K562 (cell line): ENCODE measurements around the gene PARD6A. TPM values are rescaled to one million over a fixed set of nuclear protein-coding genes. Genes with fewer than 3 reads are reported as not detected.
A peak's percentile ranks its signal among the peaks of the same experiment; 100 is the strongest.

Experiments
- ATAC-seq: fragments of 200-7000 bp; cut with Tn5 transposase; 3 replicates; pipeline ENCODE4 v1.9.1; 2020; ENCODE audit warnings: moderate library complexity
- BruUV-seq: library from RNA; stranded (reverse); fragments of 400-500 nt; replicated peaks from 2 replicates; lab custom pipeline; 2021; lab: Mats Ljungman, UMichigan
- CTCF ChIA-PET: fragments of 300-600 bp; formaldehyde crosslinking; extraction: SDS; loops from one replicate; lab custom pipeline; 2021; ENCODE audit warnings: low intra/inter-chr PET ratio; lab: Yijun Ruan, JAX
- POLR2A ChIA-PET: fragments of 300-600, 350-650 bp; sonication (Branson Sonifier 250); formaldehyde crosslinking; extraction: SDS; loops from one replicate; lab custom pipeline; 2021; ENCODE audit warnings: antibody characterized with exemption, inconsistent platforms; lab: Yijun Ruan, JAX
- DNase-seq, 4 experiments: peaks; one replicate each; pipeline versions ENCODE4 v3.0.0 to v3.0.0-alpha.2; 2011 to 2018; ENCODE audit warnings: low spot score in 3 of 4, mixed read lengths in 3 of 4; ENCODE audit errors: extremely low read depth in 1 of 4
- FAIRE-seq: peaks from 2 replicates; lab custom pipeline; 2011; peaks lifted over from hg19 to GRCh38; lab: Jason Lieb, UNC
- H2AFZ ChIP-seq: 2 replicates; pipeline ENCODE4 v1.6.0; 2011; ENCODE audit warnings: low read depth, low read length, control low read depth, inconsistent platforms
- H3K27ac ChIP-seq: fragments of 200-600 bp; 3 replicates; pipeline ENCODE4 v1.8.0; 2011; ENCODE audit warnings: low read depth, mild to moderate bottlenecking, control low read depth, inconsistent platforms, low read length, moderate library complexity, mixed read lengths; ENCODE audit errors: extremely low read depth
- H3K27me3 ChIP-seq, 2 experiments: fragments of 300-600 bp in 1 of 2; 2 replicates in 1 of 2; 3 replicates in 1 of 2; pipeline versions ENCODE4 v1.6.0 to v1.8.0; 2011; ENCODE audit warnings: inconsistent platforms in 2 of 2, low read length in 2 of 2, mild to moderate bottlenecking in 1 of 2, mixed read lengths in 1 of 2, moderate library complexity in 1 of 2; ENCODE audit not compliant: control insufficient read depth in 2 of 2, insufficient read depth in 2 of 2
- H3K36me3 ChIP-seq: fragments of 300-600 bp; 3 replicates; pipeline ENCODE4 v1.8.0; 2011; ENCODE audit warnings: mild to moderate bottlenecking, low read length, inconsistent platforms; ENCODE audit not compliant: control insufficient read depth, insufficient read depth
- H3K4me1 ChIP-seq, 2 experiments: fragments of 200-600 bp in 1 of 2; replicated peaks in 1 of 2; 2 replicates in 1 of 2; 3 replicates in 1 of 2; pipeline versions ENCODE4 v1.5.1 to v1.8.0; 2011; ENCODE audit warnings: inconsistent platforms in 2 of 2, low read length in 2 of 2, mild to moderate bottlenecking in 1 of 2, mixed read lengths in 1 of 2, moderate library complexity in 1 of 2; ENCODE audit not compliant: control insufficient read depth in 2 of 2, insufficient read depth in 2 of 2
- H3K4me2 ChIP-seq: 2 replicates; pipeline ENCODE4 v1.6.1; 2011; ENCODE audit warnings: low read length, control low read depth, inconsistent platforms, mixed read lengths; ENCODE audit not compliant: insufficient read depth
- H3K4me3 ChIP-seq: fragments of 200-600 bp; sonication (generic), shearing (Covaris generic); 2 replicates; pipeline ENCODE4 v1.5.1; 2016; ENCODE audit warnings: control low read depth, inconsistent platforms
- H3K79me2 ChIP-seq: fragments of 200-600 bp; 3 replicates; pipeline ENCODE4 v1.8.0; 2011; ENCODE audit warnings: low read length, inconsistent platforms; ENCODE audit not compliant: control insufficient read depth, insufficient read depth
- H3K9ac ChIP-seq, 2 experiments: 2 replicates each; pipeline versions ENCODE4 v1.6.0 to v1.6.1; 2011; ENCODE audit warnings: low read depth in 2 of 2, low read length in 2 of 2, control low read depth in 1 of 2, inconsistent platforms in 1 of 2, mild to moderate bottlenecking in 1 of 2, mixed read lengths in 1 of 2; ENCODE audit not compliant: insufficient read depth in 1 of 2
- H3K9me1 ChIP-seq: one replicate; pipeline ENCODE4 v1.6.0; 2011; ENCODE audit warnings: inconsistent platforms, mild to moderate bottlenecking, low read length, moderate library complexity; ENCODE audit not compliant: control insufficient read depth, insufficient read depth
- H3K9me3 ChIP-seq: replicated peaks from 2 replicates; pipeline ENCODE4 v1.5.1; 2011; ENCODE audit warnings: low read depth, low read length, inconsistent platforms; ENCODE audit not compliant: control insufficient read depth, insufficient read depth
- H4K20me1 ChIP-seq: replicated peaks from 2 replicates; pipeline ENCODE4 v1.6.1; 2011; ENCODE audit warnings: low read length, inconsistent platforms, mixed read lengths; ENCODE audit not compliant: control insufficient read depth, insufficient read depth
- CREM ChIP-seq: IDR thresholded peaks from 2 replicates; pipeline ENCODE4 v1.6.1; 2014; ENCODE audit warnings: antibody characterized with exemption, low read depth
- NFIC ChIP-seq: fragments of 450-650 bp; IDR thresholded peaks from 2 replicates; pipeline ENCODE4 v1.6.1; 2017; ENCODE audit warnings: mild to moderate bottlenecking, inconsistent platforms
- SPI1 ChIP-seq: IDR thresholded peaks from 2 replicates; pipeline ENCODE4 v1.6.1; 2011; ENCODE audit warnings: low read depth, low read length, control low read depth, borderline replicate concordance
- ZBED1 ChIP-seq: IDR thresholded peaks from 2 replicates; pipeline ENCODE4 v1.6.1; 2014
- ZNF354B ChIP-seq: fragments of 250-450 bp; sonication (Bioruptor Pico); IDR thresholded peaks from 2 replicates; pipeline ENCODE4 v1.4.0; 2020
- WGBS: fragments of 100-300 bp; shearing (Covaris generic); methylation state at CpG from one replicate; pipeline ENCODE4 v1.1.6; 2016; ENCODE audit warnings: low coverage, mixed read lengths; ENCODE audit not compliant: insufficient coverage; ENCODE audit errors: missing lambda C conversion rate; 5-methylcytosine and 5-hydroxymethylcytosine counted together
- in situ Hi-C: fragments of 300-500 bp; cut with MboI; formaldehyde crosslinking; loops from 4 replicates; pipeline ENCODE4 v1.15.0; 2018; ENCODE audit warnings: inconsistent platforms, mixed read lengths
- intact Hi-C: fragments of 100-400 bp; cut with micrococcal nuclease; formaldehyde crosslinking; loops from 2 replicates; pipeline ENCODE4 v1.14.2; 2022
- polyA plus RNA-seq, 8 experiments: library from polyadenylated mRNA; depleted of rRNA in 4 of 8; stranded (reverse) in 5 of 8; unstranded in 3 of 8; fragments of >200 nt; fragmentation: Nextera tagmentation in 2 of 8; fragmentation: Illumina TruSeq in 1 of 8; extraction: Ambion mirVana in 2 of 8; extraction: Trizol in 1 of 8; gene quantifications; 2 replicates each; pipeline versions ENCODE4 v1.2.1 to v1.2.3, GENCODE V29; 2011 to 2014; ENCODE audit warnings: inconsistent platforms in 1 of 8, missing spikeins in 1 of 8
- total RNA-seq, 7 experiments: library from RNA; depleted of rRNA in 6 of 7; stranded (reverse); fragments of >200 nt in 6 of 7; fragmentation: Illumina TruSeq in 2 of 7; extraction: Trizol in 2 of 7; gene quantifications; 2 replicates each; pipeline versions ENCODE4 v1.2.1 to v1.2.3, GENCODE V29; 2011 to 2021; ENCODE audit warnings: low replicate concordance in 1 of 7
- TF ChIP-seq, protein P1 (sequence below): fragments of 250-450 bp; sonication (Bioruptor Pico); IDR thresholded peaks from 2 replicates; pipeline ENCODE4 v1.4.0; 2020; ENCODE audit warnings: mild to moderate bottlenecking, moderate library complexity
- TF ChIP-seq, protein P2 (sequence below): fragments of 450-650 bp; IDR thresholded peaks from 2 replicates; pipeline ENCODE4 v1.7.0; 2016; ENCODE audit warnings: borderline replicate concordance

PARD6A gene
- total and polyA plus RNA-seq, 9 of the 15 experiments (the other 6 are each of a cell fraction or from before 2014, with no cell fraction given), result 0.04 to 2.0 (median 0.44) TPM

DNA sequence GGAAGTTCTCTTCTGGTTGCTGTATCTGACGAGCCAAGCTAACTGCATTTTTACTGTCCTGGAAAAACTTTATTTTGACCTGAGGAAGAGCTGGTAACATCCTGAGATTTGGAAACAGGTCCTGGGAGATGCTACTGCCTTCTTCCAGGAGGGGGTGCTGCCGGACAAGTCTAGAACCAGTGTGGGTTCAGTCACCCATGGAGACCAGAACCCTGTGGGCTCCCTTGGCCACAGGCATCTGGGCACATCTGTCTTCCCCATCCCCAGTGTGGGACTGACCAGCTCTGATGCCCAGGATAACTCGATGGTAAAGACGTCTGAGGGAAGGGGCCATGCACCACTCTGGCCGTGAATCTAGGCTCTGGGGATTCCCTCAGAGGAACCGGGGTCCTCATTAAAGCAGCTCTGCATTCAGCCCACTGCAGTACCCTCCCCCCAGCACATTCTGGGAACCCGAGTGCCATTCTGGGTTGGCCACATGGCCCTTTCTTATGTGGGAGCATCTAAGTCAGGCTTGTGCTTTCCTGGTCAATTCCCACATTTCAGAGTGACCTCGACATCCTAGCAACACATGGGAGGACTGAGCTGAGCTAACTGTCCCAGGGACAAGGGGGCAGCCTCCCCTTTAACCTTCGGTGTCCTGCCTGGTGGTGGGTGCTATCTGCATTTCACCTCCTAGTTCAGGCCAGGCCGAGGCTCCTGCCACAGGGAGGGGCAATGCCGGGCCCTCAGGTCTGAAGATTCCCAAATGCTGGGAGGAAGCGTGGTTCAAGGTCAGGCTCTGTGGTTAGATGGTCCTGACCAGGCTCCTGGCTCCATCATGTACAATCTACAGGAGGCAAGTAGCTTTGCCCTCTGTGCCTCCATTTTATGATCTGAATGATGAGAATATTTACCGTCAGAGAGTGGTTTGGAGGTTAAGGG lies 12.2 kb downstream of the PARD6A start (continued):
- TF ChIP-seq, protein P1, sequence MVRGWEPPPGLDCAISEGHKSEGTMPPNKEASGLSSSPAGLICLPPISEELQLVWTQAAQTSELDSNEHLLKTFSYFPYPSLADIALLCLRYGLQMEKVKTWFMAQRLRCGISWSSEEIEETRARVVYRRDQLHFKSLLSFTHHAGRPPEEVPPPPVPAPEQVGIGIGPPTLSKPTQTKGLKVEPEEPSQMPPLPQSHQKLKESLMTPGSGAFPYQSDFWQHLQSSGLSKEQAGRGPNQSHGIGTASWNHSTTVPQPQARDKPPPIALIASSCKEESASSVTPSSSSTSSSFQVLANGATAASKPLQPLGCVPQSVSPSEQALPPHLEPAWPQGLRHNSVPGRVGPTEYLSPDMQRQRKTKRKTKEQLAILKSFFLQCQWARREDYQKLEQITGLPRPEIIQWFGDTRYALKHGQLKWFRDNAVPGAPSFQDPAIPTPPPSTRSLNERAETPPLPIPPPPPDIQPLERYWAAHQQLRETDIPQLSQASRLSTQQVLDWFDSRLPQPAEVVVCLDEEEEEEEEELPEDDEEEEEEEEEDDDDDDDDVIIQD, result 0 out of 2 replicates have a peak, but pooled peaks have one; percentile 57
- no peak for TF ChIP-seq ZNF354B

DNA sequence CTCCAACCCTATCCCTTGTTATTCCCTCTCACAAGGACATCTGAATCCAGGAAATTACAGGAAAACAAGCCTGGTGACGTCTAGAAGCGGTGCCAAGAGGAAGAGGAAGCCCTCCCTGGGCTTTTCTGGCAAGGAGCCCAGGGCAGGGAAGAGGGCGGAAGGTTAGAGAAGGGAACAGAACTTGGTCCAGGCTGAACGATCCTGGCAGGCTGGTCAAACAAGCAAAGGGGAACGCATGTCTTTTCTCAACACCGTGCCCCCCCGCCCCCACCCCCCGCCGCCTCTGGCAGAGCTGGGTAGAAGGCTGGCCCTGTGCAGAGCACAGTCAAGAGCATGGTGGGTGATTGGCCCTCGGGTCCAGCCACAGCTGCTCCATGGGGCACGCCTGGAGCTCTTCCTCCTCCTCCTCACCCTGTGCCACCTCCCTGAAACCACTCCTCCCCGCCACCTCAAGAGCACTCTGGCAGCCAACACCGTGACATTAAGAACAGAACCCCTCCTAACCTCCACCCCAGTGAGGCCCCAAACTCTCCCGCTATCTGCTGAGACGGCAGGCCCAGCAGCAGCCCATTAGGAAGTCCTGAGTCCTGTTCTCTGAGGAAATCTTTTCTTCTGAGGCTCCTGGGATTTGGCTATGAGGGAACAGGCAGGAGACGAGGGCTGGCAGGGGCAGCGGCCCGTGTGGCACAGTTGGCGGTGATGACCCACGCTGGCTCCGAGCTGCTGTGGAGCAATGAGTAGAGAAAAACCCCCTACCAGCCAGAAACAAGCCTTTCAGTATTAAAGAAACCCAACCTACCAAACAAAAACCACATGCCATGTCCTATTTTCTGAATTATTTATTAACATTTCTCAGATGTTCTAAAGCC lies 13.2 kb downstream of the PARD6A start:
- Histone ChIP-seq H3K4me2 (no peak overlapping the region), H3K4me3 (no peak overlapping the region), H3K36me3 (no peaks in the 10 kb centered on the region), H3K9me3 (no peaks in the 10 kb centered on the region), H2AFZ (no peak overlapping the region), H3K4me1 (peaks cover 0 to 5% of the 10 kb centered on the region in 2 experiments; a peak in 3 of 5 replicates), H3K9ac (peak overlapping the region in 1 of 2 experiments; percentile 71; a peak in 2 of 4 replicates), H3K27ac (no peak overlapping the region), H4K20me1 (no peaks in the 10 kb centered on the region), H3K27me3 (no peaks in the 10 kb centered on the region), H3K9me1 (no peaks in the 10 kb centered on the region), H3K79me2 (no peaks in the 10 kb centered on the region)
- in situ Hi-C loops (loop anchor here (10.0 kb wide), 1 partner anchor 371 kb away; no protein-coding TSS in a partner anchor), intact Hi-C loops (loop anchor here (2.0 to 5.0 kb wide), 3 partner anchors 133 to 368 kb away; partner anchors contain the start of genes RANBP10 and TSNAXIP1)
- WGBS, result 70% methylated on average over 19 of the region's 21 CpGs
- FAIRE-seq (no peak), DNase-seq (no peak), ATAC-seq (no peak)
- no TSS peak for BruUV-seq
- ChIA-PET POLR2A (interaction anchor here (0.6 to 1.4 kb wide), 3 partner anchors 143 to 391 kb away, joined by 3 to 4 read pairs (median 4); no protein-coding TSS in a partner anchor), CTCF (interaction anchor here (0.6 to 2.2 kb wide), 4 partner anchors 156 to 654 kb away, joined by 3 to 31 read pairs (median 6); no protein-coding TSS in a partner anchor)
- TF ChIP-seq CREM, result 0 out of 2 replicates have a peak, but pooled peaks have one; percentile 21
- TF ChIP-seq NFIC, result peak; percentile 63
- no peak for TF ChIP-seq ZBED1
- TF ChIP-seq SPI1, result peak; percentile 14; the same call in 1 of the 2 replicates
- TF ChIP-seq, protein P2, sequence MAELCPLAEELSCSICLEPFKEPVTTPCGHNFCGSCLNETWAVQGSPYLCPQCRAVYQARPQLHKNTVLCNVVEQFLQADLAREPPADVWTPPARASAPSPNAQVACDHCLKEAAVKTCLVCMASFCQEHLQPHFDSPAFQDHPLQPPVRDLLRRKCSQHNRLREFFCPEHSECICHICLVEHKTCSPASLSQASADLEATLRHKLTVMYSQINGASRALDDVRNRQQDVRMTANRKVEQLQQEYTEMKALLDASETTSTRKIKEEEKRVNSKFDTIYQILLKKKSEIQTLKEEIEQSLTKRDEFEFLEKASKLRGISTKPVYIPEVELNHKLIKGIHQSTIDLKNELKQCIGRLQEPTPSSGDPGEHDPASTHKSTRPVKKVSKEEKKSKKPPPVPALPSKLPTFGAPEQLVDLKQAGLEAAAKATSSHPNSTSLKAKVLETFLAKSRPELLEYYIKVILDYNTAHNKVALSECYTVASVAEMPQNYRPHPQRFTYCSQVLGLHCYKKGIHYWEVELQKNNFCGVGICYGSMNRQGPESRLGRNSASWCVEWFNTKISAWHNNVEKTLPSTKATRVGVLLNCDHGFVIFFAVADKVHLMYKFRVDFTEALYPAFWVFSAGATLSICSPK, result no peak
